ENCODE results near the gene PTPRM. TPM values are rescaled to one million over a fixed set of nuclear protein-coding genes. Genes with fewer than 3 reads are reported as not detected.

PTPRM gene
- total and polyA plus RNA-seq, 4 donors: 9.2 to 23.0 (median 12.7) TPM

DNA sequence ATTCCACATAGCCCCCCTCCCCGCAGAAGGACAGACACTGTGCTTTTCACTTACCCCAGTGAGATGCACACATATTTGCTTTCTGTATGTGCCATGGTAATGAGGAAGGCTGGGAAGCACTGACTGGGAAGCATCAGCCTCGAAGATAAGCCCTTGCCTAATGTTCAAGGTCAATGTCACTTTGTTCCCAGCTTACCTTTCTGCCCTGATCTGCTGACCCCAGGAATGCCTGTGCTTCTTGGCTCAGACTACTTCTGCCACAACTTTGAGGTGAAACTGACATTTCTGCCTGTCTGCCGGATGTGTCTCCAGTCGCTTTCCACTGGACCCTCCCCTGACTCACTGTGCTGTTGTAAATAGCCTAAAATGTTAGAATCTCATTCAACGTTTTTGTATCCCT, 183.8 kb downstream of the PTPRM start (continued):
- TF ChIP-seq ZBTB33 (IDR thresholded peaks at IDR 0.05) (no peak), GABPA (IDR thresholded peaks at IDR 0.05 in 1 of 2, conservative IDR thresholded peaks at IDR 0.05 in 1 of 2) (no peak), YY1 (IDR thresholded peaks at IDR 0.05) (no peak)

- Histone ChIP-seq H3K9me3 (ENCODE audit: control insufficient read depth in 4 of 4, low read length in 3 of 4) (no peaks in the 10 kb centered on the region), H3K36me3 (ENCODE audit: control insufficient read depth in 4 of 4, insufficient read depth in 3 of 4, low read depth in 1 of 4, low read length in 3 of 4) (no peaks in the 10 kb centered on the region), H3K9ac (ENCODE audit: low read depth in 1 of 2, low read length in 2 of 2) (no peak overlapping the region), H3K4me3 (ENCODE audit: low read depth in 1 of 3, low read length in 3 of 3) (no peak overlapping the region), H3K27me3 (ENCODE audit: control insufficient read depth in 4 of 4, insufficient read depth in 4 of 4, low read length in 3 of 4) (no peaks in the 10 kb centered on the region), H3K4me1 (ENCODE audit: control insufficient read depth in 4 of 4, insufficient read depth in 4 of 4, low read length in 3 of 4) (peaks cover 0 to 4% (median 2%) of the 10 kb centered on the region in 4 donors), H3K27ac (ENCODE audit: low read depth in 1 of 2, low read length in 2 of 2) (no peak overlapping the region)
- WGBS: 92% methylated on average over 1 of the region's 1 CpG
- TF ChIP-seq EGR1 (IDR thresholded peaks at IDR 0.05; ENCODE audit: low read depth in 2 of 2) (no peak), RAD21 (IDR thresholded peaks at IDR 0.05) (no peak), TAF1 (conservative IDR thresholded peaks at IDR 0.05) (no peak), GABPA (IDR thresholded peaks at IDR 0.05 in 1 of 2, conservative IDR thresholded peaks at IDR 0.05 in 1 of 2) (no peak), NR2F2 (IDR thresholded peaks at IDR 0.05) (no peak), JUND (IDR thresholded peaks at IDR 0.05) (no peak), CTCF (IDR thresholded peaks at IDR 0.05; ENCODE audit: low read depth, low read length, missing input control) (no peak), RXRA (IDR thresholded peaks at IDR 0.05) (no peak), HNF4G (IDR thresholded peaks at IDR 0.05) (no peak), ATF3 (IDR thresholded peaks at IDR 0.05) (no peak), YY1 (IDR thresholded peaks at IDR 0.05) (no peak), HNF4A (conservative IDR thresholded peaks at IDR 0.05) (no peak), FOXA2 (IDR thresholded peaks at IDR 0.05) (no peak), ZBTB33 (IDR thresholded peaks at IDR 0.05) (no peak)
- TF ChIP-seq, protein P1, sequence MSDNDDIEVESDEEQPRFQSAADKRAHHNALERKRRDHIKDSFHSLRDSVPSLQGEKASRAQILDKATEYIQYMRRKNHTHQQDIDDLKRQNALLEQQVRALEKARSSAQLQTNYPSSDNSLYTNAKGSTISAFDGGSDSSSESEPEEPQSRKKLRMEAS (IDR thresholded peaks at IDR 0.05): no peak
- DNase-seq (ENCODE audit: low spot score): no peak
Measured at GRCh38 chr18:7754258-7754657, 187.1 kb downstream of the PTPRM start.

- Histone ChIP-seq H3K9ac (ENCODE audit: low read depth in 1 of 2, low read length in 2 of 2) (no peak overlapping the region), H3K4me3 (ENCODE audit: low read depth in 1 of 3, low read length in 3 of 3) (no peak overlapping the region), H3K4me1 (ENCODE audit: control insufficient read depth in 4 of 4, insufficient read depth in 4 of 4, low read length in 3 of 4) (peaks cover 0 to 4% (median 2%) of the 10 kb centered on the region in 4 donors), H3K9me3 (ENCODE audit: control insufficient read depth in 4 of 4, low read length in 3 of 4) (no peaks in the 10 kb centered on the region), H3K36me3 (ENCODE audit: control insufficient read depth in 4 of 4, insufficient read depth in 3 of 4, low read depth in 1 of 4, low read length in 3 of 4) (no peaks in the 10 kb centered on the region), H3K27me3 (ENCODE audit: control insufficient read depth in 4 of 4, insufficient read depth in 4 of 4, low read length in 3 of 4) (no peaks in the 10 kb centered on the region), H3K27ac (ENCODE audit: low read depth in 1 of 2, low read length in 2 of 2) (no peak overlapping the region)
- 48% methylated on average over 7 of the region's 7 CpGs for WGBS
- peak; percentile 37 for DNase-seq (ENCODE audit: low spot score)
- peak; percentile 67 to 71 for TF ChIP-seq RXRA (IDR thresholded peaks at IDR 0.05)
- no peak for TF ChIP-seq ZBTB33 (IDR thresholded peaks at IDR 0.05)
- no peak for TF ChIP-seq FOXA1 (IDR thresholded peaks at IDR 0.05)
- no peak for TF ChIP-seq JUND (IDR thresholded peaks at IDR 0.05)
- no peak for TF ChIP-seq ATF3 (IDR thresholded peaks at IDR 0.05)
- TF ChIP-seq, protein P1 (IDR thresholded peaks at IDR 0.05): peak; percentile 24
- no peak for TF ChIP-seq GABPA (IDR thresholded peaks at IDR 0.05 in 1 of 2, conservative IDR thresholded peaks at IDR 0.05 in 1 of 2)
- no peak for TF ChIP-seq CTCF (IDR thresholded peaks at IDR 0.05; ENCODE audit: low read depth, low read length, missing input control)
- peak; percentile 71 to 75 for TF ChIP-seq HNF4A (conservative IDR thresholded peaks at IDR 0.05)
- TF ChIP-seq SP1 (IDR thresholded peaks at IDR 0.05): peak; percentile 89
- no peak for TF ChIP-seq FOXA2 (IDR thresholded peaks at IDR 0.05)
- no peak for TF ChIP-seq TAF1 (conservative IDR thresholded peaks at IDR 0.05)
Measured at GRCh38 chr18:7754725-7755181, 187.6 kb downstream of the PTPRM start.
